SW480 (cell line): ENCODE results near the gene TFAP2A.

Source experiments
- DNase-seq: peaks from one replicate; pipeline ENCODE4 v3.0.0-alpha.2; 2016; ENCODE audit warnings: low spot score

The TFAP2A gene

DNA sequence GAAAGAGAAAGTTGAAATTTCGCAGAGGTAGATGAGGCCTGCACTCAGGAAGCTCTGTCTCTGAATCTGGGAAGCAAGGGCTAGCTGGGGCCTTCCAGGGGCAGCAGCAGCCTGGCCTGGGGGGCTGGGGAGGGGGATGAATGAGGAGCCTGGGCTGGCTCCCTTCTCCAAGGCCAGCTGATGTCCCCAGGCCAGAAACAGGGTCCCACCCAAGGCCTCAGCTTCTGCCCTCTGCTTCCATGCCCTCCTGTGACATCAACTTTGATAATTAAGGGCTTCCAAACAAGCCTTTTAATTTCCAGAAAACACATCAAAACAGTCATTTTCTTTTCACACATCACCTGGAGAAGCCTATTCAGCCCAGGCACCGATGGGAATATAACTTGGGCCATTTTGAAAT, 15.4 kb downstream of the TFAP2A start:
- no peak for DNase-seq

DNA sequence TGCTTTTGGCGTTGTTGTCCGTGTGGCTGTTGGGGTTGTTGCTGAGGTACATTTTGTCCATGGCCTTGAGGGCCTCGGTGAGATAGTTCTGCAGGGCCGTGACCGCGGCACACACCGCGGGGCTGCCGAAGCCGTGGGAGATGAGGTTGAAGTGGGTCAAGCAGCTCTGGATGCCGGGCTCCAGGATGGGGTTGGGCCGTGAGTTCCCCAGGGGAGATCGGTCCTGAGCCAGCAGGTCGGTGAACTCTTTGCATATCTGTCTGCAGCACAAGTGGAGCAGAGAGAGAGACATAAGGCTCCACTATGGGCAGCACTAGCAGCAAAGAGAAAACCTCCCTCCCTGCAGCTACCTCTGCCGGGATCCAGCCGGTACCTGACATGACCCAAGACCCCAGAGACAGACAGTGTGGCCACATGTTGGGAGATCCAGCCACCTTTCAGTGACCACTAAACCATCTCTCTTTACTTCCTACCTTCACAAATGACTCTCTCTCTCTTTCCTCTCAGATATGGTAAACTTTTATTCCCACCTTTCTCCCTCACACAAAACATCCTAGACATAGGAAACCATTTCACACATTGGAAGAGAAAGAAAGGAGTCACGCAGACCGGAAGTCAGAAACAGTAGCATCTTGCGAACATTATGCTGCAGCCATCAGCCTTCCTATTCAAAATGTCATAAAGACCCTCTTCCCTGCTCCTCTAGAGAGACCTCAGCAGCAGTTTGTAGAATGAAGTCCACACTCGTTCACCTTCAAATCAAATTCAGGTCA, 16.2 kb downstream of the TFAP2A start:
- DNase-seq = no peak

DNA sequence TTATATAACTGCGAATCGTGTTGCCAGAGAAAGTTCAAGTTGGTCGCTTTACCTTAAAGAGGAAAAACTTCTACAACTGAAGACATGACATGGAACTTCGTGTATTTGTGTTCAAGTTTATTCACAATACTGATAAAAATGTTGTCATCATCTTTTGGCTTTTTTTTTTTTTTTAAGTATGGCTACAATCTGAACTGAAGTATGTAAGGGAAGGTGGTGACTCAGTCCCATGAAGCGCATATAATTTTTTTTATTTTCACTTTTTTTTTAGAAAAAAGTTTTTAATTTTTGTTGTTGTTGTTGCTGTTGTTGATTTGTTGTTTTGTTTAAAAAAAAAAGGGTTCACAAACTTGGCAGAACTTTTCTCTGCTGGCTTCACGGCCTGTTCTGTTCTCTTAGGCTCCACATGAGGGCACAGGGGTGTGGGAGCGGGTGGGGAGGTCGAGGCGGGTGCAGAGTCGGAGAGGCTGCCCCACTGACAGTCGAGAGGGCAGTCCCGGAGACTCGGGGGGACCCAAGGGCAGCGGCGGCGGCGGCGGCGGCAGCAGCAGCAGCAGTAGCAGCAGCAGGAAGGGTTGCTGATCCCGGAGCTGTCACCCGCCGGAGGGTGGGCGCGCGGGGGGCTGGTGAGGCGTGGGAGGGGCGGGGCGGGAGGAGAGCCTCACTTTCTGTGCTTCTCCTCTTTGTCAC, 17.0 kb downstream of the TFAP2A start:
- DNase-seq = no peak

DNA sequence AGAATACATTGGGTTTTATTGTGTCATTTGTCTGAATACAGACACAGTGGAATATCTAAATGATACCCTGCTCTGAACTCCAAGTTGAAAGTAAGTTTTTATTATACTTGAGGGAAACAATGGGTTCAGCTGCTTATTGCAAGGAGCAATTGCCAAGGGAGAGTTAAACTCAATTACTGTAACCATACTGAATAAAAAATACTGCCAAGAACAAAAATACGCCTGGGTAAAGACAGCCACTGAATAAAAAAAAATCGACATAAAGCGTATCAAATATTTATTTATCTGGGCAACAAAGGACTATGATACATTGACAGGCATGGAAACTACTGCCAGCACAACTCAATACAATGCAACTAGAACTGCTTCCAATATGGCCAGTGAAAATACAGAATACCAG, 18.1 kb downstream of the TFAP2A start:
- DNase-seq = no peak

DNA sequence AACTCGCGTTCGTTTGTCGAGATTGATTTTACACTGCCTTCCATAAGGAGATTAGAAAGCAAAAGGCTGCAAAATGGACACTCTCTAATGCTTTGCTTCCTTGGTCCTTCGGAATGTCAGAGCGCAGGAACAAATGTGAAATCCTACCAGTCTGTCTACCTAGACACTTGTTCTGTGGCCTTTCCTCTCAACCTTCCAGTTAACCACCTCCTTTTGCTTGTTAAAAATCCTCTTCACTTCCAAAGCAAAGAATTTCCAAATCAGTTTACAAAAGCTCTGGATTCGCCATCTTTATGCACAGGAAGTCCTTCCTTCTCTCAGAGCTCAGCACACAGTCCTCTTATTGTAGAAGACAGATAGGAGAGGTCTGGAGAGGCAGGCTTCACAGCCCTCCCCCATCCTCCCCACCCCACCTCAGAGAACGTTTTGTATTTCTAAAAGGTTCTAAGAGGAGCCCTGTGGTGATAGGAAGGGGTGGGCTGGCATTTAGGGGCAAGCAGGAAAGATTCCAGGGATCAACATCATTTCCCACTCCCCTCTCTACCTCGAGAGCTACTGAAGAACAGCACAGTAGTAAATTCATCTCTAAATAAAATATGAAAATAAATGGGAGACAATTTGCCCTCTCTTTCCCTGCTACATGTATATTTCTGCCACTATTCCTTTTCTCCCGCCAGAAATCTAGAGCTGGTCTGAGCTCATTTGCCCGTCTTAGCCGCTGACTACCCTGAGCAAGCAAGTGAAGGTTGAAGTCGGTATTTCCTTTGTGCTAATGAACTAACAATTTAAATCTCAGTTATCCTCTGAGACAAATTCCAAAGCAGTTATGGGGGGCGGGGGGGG, 18.9 kb downstream of the TFAP2A start:
- DNase-seq = no peak

DNA sequence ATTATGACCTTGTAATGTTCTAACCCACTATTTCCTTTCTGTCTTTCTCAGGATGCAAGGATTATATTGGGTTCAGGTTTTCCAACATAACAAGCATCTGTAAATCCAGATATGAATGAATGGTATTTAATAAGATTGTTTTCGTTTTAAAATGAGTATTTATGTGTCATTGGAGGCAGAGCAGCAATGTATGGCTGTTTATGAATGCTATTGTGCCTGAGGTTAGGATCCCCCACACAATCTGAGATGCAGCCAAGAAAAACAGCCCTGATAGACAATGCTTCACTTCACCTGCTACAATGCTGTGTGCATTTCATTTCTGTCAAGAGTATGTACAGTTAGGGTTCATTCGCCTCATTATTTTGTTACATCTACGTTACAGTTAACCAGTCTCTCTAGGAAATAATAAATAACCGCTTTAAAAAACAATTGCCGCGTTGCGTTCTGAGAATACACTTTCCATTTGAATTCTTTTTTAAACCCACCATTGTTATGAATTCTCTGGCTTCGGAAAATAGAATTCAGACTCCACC, 19.6 kb downstream of the TFAP2A start:
- DNase-seq = no peak

DNA sequence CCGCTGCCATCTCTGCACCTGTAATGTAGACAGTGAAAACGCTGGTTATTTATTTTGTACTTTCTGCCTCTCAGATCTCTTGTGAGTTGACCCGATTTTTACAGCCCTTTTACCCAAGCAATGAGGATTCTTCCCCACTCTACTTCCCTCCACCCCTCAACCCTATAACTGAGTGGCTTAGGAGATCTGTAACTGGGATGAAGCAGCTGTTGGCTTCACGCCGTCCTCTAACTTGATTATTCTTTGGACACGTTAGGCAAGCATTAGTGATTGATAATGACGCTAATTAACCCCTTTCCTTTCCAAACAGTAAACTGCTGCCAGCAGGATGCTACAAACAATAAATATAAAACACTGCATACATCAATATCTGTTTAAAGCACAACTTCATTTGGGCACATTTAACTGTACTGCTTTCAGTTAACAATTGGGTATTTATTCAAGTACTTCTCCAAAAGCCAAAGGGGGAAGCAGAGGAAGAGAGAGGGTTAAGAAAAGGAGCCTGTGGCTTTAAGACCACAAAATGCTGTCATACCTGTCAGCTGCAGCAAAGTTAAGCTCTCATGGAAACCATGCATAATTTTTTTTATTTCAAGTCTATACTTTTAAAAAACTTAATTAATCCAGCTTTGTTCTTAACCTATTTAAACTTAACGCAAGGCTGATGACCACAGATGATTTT, 21.2 kb downstream of the TFAP2A start:
- no peak for DNase-seq

DNA sequence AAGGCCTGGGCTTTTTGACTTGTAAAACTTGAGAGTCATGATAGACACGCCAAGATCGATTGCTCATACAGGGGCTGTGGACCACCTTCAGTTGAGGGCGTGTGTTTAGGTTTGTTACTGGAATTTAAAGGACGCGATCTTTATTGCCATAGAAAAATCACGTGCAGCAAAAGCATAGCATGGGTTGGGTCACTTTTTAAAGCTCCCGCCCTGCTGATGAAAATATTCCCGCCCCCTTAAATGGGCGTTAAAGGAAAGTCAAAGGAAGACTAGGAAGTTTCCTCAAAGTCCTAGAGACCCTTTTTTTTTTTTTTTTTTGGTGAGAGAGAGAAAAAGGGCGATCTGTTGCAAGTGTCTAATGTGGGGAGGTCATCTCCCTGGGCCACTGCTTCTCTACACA, 23.1 kb downstream of the TFAP2A start:
- no peak for DNase-seq

DNA sequence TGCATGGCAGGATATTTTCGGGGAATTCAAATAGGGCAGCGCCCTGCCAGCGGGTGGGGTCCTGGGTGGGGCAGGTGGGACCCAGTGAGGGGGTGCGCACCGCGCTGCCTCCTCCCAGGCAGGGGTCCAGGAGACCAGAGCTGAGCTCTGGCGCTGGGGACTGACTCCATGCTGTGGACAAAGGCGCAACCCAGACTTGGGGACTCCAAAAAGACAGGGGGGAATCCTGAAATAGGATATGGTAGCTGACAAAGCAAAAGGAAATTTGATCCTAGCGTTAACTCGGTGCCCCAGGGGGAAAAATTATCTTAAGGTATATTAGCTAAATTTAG, 23.6 kb downstream of the TFAP2A start:
- DNase-seq = no peak

DNA sequence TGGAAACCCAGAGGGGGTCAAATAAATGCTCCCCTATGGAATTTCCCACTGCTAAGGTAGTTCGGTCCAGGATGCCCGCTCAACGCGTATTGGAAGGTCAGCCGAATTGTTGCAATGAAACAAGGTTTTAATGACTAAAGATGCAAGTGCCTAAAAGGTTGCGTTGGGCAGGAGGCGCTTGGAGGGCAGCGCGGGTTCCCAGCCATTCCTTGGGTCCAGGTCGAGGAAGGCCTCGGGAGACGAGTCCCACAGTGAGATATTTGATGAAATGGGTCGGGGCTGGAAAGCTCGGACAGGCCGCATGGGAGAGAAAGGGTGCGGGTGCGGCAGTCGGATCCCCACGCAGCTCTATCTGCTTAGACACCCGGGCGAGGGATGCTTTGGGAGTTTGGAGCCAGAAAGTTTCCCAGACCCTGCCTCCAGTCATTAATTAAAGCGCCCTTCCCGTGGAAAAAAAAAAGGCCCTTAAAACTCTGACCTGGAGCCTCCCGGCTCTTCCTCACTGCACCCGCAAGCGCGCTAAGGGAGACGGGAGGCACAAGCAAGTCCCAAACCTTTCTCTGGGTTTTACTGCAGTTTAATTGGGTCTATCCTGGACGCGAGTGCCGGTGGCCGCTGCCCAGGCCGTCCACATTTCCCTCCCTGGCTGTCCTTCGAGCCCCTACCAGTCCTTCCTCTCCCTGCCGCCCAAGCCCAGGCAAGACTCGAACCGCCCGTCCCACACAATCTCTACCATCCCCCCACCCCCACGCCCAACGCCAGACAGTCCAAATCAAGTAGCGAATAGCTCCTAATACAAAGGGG, 24.2 kb downstream of the TFAP2A start:
- DNase-seq = no peak

DNA sequence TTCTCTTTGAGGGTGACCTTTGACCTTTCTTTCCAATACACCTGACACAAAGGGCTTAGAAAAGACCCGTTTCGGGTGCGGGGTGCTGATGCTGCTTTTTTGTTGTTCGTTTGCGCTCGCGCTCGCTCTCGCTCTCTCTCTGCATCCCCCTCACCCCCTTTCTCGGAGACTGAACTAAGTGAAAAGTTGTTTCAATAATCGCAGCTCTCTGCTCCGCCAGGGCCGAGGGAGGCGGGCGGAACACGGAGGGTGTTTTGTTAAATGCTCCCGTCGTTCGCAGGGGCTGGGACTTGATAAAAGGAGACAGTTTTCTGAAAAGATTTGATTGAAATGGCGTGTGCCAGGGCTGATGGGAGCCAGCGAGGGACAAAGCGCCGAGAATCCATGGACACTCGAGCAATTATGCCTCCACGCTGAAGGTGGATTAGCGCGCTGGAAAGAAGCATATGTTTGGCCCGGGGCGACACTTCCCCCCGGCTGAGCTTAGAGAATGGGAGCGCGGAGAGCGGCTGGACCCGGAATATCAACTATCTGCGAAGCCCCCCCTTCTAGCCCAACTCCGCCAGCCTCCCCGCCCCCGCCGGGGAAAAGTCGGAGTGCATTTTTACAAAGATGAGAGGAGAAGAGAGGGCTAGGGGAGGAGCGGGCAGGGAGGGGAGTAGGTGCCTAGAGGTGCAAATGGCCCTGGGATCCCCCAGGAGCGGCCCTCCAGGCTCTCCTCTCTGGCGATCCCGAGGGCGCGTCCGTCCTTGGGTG, 25.0 kb downstream of the TFAP2A start:
- no peak for DNase-seq

DNA sequence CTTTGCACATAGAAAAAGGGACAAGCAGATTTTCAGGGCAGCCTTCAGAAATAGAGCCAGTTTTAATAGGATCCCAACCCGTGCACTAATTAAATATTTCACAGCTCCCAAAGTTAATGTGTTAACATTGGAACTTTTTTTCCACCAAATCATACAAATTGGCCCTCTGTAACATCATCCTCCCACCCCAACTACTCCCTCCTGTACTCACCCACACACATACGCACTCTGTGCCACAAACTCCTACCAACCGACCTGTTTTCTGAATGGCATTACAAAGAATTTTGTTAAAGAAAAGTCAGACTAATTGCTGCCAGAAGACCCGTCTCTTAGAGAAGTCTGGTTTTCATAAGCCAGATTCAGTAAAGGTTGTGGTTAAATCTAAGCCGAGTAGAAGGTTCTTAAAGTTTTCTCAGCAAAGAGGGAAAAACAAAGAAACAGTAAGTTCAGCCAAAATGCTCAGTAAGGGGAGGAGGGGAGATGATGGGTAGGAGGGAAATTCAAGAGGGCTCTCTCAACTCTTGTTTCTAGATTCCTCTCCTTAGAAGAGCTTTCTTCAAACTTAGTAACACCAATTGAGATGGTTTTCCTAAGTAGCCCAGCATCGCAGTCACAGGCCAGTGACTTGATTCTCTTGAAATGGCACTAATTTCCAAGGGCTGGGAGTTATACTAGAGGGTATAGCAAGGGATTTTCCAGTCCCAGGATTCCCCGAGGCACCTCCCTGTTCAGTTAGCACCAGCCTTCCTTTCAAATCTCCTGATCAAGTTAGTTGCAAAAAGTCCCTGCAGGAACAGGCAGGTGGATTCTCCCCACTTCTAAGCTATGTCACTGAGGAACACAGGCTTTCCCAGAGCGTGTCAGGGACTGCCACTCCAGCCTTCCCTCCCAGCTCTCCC, 27.9 kb downstream of the TFAP2A start:
- DNase-seq = no peak

DNA sequence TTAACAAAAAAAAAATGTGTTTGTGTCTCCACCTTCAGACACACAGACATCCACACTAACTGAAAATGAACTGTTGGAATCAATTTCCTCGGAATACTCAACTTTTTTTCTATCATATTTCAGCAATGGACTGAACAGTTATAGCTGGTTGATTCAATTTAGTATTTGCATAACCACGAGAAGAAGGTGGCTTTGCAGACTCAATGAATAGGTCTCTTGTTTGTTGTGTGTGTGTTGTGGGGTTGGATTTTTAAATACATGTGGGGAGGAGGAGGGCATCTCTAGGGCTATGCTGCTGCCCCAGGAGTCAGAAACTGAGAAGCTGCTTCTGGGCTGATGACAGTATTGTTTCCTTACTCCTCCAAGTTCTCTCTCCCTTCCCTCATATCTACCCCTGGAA, 28.7 kb downstream of the TFAP2A start:
- DNase-seq = peak; percentile 20

DNA sequence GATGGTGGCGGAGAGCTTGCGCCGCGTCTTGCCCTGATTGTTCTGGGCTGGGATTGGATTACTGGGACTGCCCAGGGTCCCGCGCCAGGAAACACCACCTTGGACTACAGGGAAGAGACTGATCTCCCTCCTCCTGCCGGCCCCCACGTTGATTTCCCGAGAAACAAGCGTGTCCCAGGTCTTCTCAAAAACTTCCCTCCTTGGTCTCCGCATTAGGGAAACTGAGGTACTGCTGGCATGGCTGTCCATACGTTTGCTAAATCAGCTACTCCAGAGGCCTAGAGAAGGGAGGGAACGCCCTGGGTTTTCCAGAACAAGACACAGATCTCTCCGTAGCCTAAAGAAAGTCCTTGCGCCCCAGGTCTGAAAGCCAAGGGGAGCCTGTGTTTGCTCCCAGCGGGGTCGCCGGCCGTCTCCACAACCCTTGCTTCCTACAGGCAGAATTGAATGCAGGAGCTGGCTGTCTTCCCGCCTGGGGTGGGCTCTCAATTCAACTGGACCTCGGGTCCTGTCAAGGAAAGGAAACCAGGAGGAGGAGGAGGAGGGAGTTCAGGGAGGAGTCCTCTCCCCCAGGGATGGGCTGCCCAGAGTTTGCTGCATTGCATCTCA, 29.2 kb downstream of the TFAP2A start:
- DNase-seq = no peak

DNA sequence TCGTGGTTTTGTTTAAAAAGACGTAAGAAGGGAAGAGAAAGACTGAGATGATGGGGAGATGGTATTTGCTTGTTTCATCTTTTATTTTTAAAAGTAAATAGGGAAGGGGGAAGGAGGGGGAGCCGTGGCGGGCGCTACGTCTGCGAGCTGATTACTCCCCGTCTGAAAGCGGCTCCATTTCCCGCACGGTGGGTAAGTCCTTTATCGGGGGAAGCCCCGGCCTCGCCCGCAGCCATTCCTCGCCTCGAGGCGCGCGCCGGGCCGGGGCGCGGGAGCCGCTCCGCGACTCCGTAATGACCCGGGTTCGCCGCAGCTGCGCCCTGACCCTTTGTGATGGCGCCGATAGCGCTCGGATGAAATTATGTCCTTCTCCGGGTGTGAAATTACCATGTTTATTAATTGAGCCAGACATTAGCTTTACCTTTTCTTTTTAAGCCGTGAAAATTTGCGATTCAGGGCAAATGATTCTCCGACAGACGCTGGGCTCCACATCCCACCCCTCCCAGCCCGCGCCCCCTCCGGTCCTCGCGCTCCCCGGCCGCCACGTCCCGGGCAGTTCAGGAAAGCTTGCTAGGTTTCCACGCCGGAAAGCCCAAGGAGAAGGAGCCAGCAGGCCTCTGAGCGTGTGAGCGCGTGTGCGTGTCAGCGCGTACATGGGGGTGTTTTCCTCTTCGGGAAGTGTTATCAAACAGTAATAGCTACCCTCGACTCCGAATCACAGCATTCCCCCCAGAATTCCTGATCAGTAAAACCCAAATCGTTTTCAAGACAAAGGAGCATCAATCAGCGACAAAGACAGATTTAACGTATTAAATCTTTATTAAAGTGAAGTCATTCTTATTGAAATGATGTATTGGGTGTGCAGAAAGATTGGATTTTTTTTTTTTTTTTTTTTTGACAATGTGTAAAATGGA, 30.0 kb downstream of the TFAP2A start:
- DNase-seq = no peak

DNA sequence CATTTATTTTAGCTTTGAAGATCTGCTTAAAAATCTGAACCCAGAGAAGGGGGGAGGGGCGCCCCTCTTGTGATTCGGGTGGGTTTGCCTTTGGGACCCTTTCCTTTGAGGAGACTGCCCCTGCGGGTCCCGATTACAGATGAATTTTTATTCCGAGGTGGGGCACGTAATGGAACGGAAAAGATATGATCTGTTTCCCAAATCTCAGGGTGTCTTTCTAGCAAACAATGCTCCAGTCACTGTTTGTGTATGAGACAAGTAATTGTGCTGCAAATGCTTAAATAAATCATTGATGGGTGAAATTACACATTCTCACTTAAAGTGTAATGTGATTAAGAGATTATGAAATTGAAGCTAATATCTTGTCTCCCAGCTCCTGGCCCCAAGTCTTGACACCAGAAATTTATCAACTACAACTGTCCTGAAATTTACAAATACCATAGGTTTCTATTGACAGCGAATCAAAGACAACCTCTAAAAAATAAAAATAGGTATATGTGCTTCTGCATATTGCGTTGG, 30.7 kb downstream of the TFAP2A start:
- DNase-seq = no peak

DNA sequence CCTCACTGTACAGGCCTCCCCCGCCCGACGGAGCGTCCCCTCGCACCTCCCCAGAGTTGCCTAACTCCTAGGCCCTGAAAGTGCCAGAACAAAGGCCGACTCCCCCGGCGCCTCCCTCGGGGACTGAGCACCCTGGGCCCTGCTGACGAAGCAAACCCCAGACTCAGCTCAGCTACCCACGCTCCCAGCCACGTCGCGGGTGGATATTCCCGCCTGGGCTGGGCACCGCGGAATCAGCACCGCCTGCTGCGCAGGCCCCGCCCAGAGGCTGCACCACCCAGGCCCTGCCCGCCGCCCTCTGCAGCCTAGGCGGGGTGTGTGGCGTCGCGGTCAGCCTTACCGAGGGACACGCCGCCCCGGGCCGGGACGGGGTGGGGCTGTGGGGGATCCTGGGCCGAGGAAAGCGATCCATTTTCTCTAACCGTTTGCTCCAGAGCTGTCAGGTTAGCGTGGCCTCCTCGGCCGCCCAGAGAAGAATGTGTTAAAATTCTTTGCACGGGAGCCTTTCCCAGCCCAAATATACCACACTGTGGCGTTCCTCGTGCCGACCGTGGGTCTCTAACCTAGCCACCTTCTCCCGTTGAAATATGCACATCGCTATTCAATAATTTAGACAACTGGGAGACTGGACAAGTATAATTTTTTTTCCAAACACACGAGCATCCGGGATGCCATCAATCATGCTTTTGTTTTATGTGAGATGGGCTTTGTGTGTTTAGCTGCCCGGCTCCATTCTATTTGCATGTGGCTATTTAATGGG, 31.4 kb downstream of the TFAP2A start:
- peak; percentile 56 for DNase-seq
